ENCODE measurements around the gene OXT. TPM values are rescaled to one million over a fixed set of nuclear protein-coding genes. Genes with fewer than 3 reads are reported as not detected.

The OXT gene
- total and polyA plus RNA-seq, 5 donors from 2014 or later, result 0.50 to 0.83 (median 0.61) TPM; not detected in 2

- Histone ChIP-seq H3K4me1 (ENCODE audit: control insufficient read depth, insufficient read depth, low read length, poor library complexity, severe bottlenecking) (peaks cover 23% of the 10 kb centered on the region), H3K4me3 (ENCODE audit: low read depth, low read length) (peak overlapping the region; percentile 43), H3K27me3 (ENCODE audit: control insufficient read depth, insufficient read depth, low read length) (no peaks in the 10 kb centered on the region), H3K27ac (ENCODE audit: insufficient read depth, low read length, poor library complexity, severe bottlenecking) (peak overlapping the region; percentile 74), H3K36me3 (ENCODE audit: control insufficient read depth, insufficient read depth, low read length) (peaks cover 19% of the 10 kb centered on the region), H3K9me3 (ENCODE audit: control insufficient read depth in 2 of 2, low read length in 2 of 2) (no peaks in the 10 kb centered on the region)
- peaks cover 7 to 24% (median 14%) of the 10 kb centered on the region in 4 donors for H3K4me1 Mint-ChIP-seq
- H3K9me3 Mint-ChIP-seq, result peaks cover 0 to 1% (median 0%) of the 10 kb centered on the region in 7 donors
- peak overlapping the region; percentile 90 to 95 (median 91) for H3K4me3 Mint-ChIP-seq
- ATAC-seq (ENCODE audit: low read depth in 2 of 2), result peak; percentile 23 to 27
- DNase-seq, result peak in 1 of 3 donors; percentile 43
- H3K27ac Mint-ChIP-seq, result peak overlapping the region; percentile 83 to 87 (median 86)
- H3K27me3 Mint-ChIP-seq, result no peaks in the 10 kb centered on the region
- peaks cover 9% of the 10 kb centered on the region for H3K36me3 Mint-ChIP-seq
Measured at GRCh38 chr20:3045042-3045815, 26.2 kb upstream of the OXT start.

DNA sequence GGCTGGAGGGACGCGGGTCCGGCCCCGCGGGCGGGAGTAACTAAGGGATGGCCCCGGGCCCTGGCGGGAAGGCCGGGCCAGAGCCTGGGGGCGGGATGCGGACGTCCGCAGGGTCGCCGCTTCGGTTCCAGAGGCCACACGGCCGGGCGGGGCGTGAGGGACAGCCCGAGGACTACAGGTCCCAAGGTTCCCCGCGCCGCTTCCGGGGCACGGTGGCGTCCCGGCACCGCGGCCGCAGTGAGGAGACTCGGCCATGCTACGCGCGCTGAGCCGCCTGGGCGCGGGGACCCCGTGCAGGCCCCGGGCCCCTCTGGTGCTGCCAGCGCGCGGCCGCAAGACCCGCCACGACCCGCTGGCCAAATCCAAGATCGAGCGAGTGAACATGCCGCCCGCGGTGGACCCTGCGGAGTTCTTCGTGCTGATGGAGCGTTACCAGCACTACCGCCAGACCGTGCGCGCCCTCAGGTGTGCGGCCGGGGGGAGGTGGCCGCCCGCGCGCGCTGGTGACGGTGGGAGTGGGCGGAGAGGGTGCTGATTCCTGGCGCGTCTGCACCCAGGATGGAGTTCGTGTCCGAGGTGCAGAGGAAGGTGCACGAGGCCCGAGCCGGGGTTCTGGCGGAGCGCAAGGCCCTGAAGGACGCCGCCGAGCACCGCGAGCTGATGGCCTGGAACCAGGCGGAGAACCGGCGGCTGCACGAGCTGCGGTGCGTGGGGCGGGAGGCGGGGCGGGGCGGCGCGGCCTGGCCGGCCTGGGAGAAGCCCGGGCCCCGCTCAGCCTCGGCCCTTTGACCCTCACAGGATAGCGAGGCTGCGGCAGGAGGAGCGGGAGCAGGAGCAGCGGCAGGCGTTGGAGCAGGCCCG is 25.4 kb upstream of the OXT start, which contains the start of gene MRPS26:
TSS of gene MRPS26 (plus strand) at position 237 of the 861 bp plus-strand sequence. CDS start at position 254, 17 bp downstream.
- Histone ChIP-seq H3K4me3 (ENCODE audit: low read depth, low read length) (peak within 1 kb of the TSS; percentile 67), H3K36me3 (ENCODE audit: control insufficient read depth, insufficient read depth, low read length) (peaks cover 17% of the 10 kb centered on the region)
- H3K27ac Mint-ChIP-seq, result peak within 1 kb of the TSS; percentile 83 to 87 (median 86)

GRCh38 chr20:3046677-3047462 is 24.6 kb upstream of the OXT start:
- H3K4me1 Mint-ChIP-seq, result peaks cover 10 to 24% (median 15%) of the 10 kb centered on the region in 4 donors
- peak overlapping the region; percentile 67 for H3K4me3 ChIP-seq (ENCODE audit: low read depth, low read length)
- no peaks in the 10 kb centered on the region for H3K27me3 ChIP-seq (ENCODE audit: control insufficient read depth, insufficient read depth, low read length)
- peak in 1 of 3 donors; percentile 41 for DNase-seq
- peak overlapping the region; percentile 74 for H3K27ac ChIP-seq (ENCODE audit: insufficient read depth, low read length, poor library complexity, severe bottlenecking)
- H3K36me3 Mint-ChIP-seq, result peaks cover 6% of the 10 kb centered on the region
- peak overlapping the region; percentile 87 to 95 (median 92) for H3K4me3 Mint-ChIP-seq
- no peaks in the 10 kb centered on the region for H3K27me3 Mint-ChIP-seq
- peak overlapping the region in 2 of 3 donors; percentile 48 to 51 for H3K27ac Mint-ChIP-seq
- peaks cover 23% of the 10 kb centered on the region for H3K4me1 ChIP-seq (ENCODE audit: control insufficient read depth, insufficient read depth, low read length, poor library complexity, severe bottlenecking)
- peaks cover 17% of the 10 kb centered on the region for H3K36me3 ChIP-seq (ENCODE audit: control insufficient read depth, insufficient read depth, low read length)
- H3K9me3 Mint-ChIP-seq, result peaks cover 0 to 1% (median 0%) of the 10 kb centered on the region in 7 donors
- no peak for ATAC-seq (ENCODE audit: low read depth in 2 of 2)
- no peaks in the 10 kb centered on the region for H3K9me3 ChIP-seq (ENCODE audit: control insufficient read depth in 2 of 2, low read length in 2 of 2)

More for the DNA sequence above, 25.4 kb upstream of the OXT start, which contains the start of gene MRPS26:
- peak within 1 kb of the TSS; percentile 74 for H3K27ac ChIP-seq (ENCODE audit: insufficient read depth, low read length, poor library complexity, severe bottlenecking)
- no peaks in the 10 kb centered on the region for H3K9me3 ChIP-seq (ENCODE audit: control insufficient read depth in 2 of 2, low read length in 2 of 2)
- ATAC-seq (ENCODE audit: low read depth in 2 of 2) (peak; percentile 89 to 91), DNase-seq (peak; percentile 64 to 90 (median 76))
- Mint-ChIP-seq H3K4me1 (peaks cover 10 to 24% (median 15%) of the 10 kb centered on the region in 4 donors), H3K27me3 (no peaks in the 10 kb centered on the region), H3K36me3 (peaks cover 6% of the 10 kb centered on the region), H3K9me3 (peaks cover 0 to 1% (median 0%) of the 10 kb centered on the region in 7 donors), H3K4me3 (peak within 1 kb of the TSS; percentile 90 to 95 (median 92))
- H3K4me1 ChIP-seq (ENCODE audit: control insufficient read depth, insufficient read depth, low read length, poor library complexity, severe bottlenecking), result peaks cover 23% of the 10 kb centered on the region
- no peaks in the 10 kb centered on the region for H3K27me3 ChIP-seq (ENCODE audit: control insufficient read depth, insufficient read depth, low read length)

DNA sequence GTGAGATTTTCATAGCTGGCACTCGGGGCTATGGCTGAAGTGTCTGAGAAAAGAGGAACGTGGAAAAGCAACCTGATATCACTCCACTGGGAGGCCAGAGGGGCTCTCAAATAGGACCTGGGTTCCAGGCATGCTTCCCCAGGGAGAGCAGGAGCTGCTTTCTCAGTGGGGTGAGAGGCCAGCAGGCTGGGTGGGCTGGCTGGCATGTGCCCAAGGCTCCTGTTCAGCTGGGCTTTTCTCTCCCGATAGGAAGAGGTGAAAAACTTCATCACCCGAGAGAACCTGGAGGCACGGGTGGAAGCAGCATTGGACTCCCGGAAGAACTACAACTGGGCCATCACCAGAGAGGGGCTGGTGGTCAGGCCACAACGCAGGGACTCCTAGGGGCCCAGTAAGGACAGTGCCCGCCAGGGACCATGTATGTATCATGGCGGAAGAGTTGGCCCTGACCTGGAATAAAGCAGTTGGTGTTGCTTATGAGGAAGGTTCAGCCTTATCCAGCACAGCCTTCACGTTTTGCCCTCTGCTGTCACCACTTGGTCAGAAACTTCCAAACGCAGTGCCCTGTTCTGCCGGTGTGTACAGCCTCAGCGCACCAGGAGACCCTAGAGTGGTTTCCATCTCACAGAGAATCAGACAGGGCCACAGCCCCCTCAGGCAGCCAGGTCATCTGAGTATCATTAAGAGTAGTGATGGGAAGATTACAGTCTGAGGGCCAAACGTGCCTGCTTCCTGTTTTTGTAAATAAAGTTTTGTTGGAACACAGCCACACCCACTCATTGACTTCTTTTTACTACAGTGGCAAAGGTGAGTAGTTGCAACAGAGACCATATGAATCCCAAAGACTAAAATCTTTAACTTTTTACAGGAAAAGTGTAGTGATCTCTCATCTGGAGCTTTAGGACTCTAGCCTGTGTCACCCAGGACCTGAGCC is 23.7 kb upstream of the OXT start:
- Histone ChIP-seq H3K4me1 (ENCODE audit: control insufficient read depth, insufficient read depth, low read length, poor library complexity, severe bottlenecking) (peaks cover 23% of the 10 kb centered on the region), H3K4me3 (ENCODE audit: low read depth, low read length) (no peak overlapping the region), H3K27ac (ENCODE audit: insufficient read depth, low read length, poor library complexity, severe bottlenecking) (no peak overlapping the region), H3K36me3 (ENCODE audit: control insufficient read depth, insufficient read depth, low read length) (peaks cover 17% of the 10 kb centered on the region), H3K27me3 (ENCODE audit: control insufficient read depth, insufficient read depth, low read length) (no peaks in the 10 kb centered on the region), H3K9me3 (ENCODE audit: control insufficient read depth in 2 of 2, low read length in 2 of 2) (no peaks in the 10 kb centered on the region)
- Mint-ChIP-seq H3K4me1 (peaks cover 10 to 24% (median 15%) of the 10 kb centered on the region in 4 donors), H3K4me3 (peak overlapping the region; percentile 32 to 95 (median 80)), H3K27me3 (no peaks in the 10 kb centered on the region), H3K27ac (peak overlapping the region in 1 of 3 donors; percentile 48), H3K36me3 (peaks cover 6% of the 10 kb centered on the region), H3K9me3 (peaks cover 0 to 1% (median 0%) of the 10 kb centered on the region in 7 donors)
- ATAC-seq (ENCODE audit: low read depth in 2 of 2) (no peak), DNase-seq (no peak)

GRCh38 chr20:3051385-3052019 is 19.9 kb upstream of the OXT start:
- Mint-ChIP-seq H3K4me3 (no peak overlapping the region), H3K36me3 (peaks cover 6% of the 10 kb centered on the region), H3K4me1 (peaks cover 4 to 23% (median 10%) of the 10 kb centered on the region in 4 donors), H3K27me3 (no peaks in the 10 kb centered on the region), H3K9me3 (no peaks in the 10 kb centered on the region), H3K27ac (no peak overlapping the region)
- no peak for DNase-seq
- H3K27me3 ChIP-seq (ENCODE audit: control insufficient read depth, insufficient read depth, low read length), result no peaks in the 10 kb centered on the region
- H3K36me3 ChIP-seq (ENCODE audit: control insufficient read depth, insufficient read depth, low read length), result peaks cover 17% of the 10 kb centered on the region
- ATAC-seq (ENCODE audit: low read depth in 2 of 2), result no peak
- H3K4me3 ChIP-seq (ENCODE audit: low read depth, low read length), result no peak overlapping the region
- no peaks in the 10 kb centered on the region for H3K9me3 ChIP-seq (ENCODE audit: control insufficient read depth in 2 of 2, low read length in 2 of 2)
- no peak overlapping the region for H3K27ac ChIP-seq (ENCODE audit: insufficient read depth, low read length, poor library complexity, severe bottlenecking)
- H3K4me1 ChIP-seq (ENCODE audit: control insufficient read depth, insufficient read depth, low read length, poor library complexity, severe bottlenecking), result peaks cover 15% of the 10 kb centered on the region

DNA sequence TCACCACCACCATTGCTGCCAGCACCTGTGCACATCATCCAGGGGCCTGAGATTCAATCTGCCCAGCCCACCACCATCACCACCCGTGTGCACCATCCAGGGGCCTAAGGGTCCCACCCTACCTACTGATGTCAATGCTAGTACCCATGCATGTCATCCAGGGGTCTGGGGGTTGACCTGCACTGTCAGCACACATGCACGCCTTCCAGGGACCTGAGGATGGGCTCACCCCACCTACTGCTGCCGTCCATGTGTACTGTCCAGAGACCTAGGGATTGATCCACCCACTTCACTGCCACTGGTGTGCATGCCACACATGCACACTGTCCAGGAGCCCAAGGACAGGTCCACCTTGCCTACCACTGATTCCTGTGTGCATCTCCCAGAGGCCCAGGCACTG is 11.9 kb upstream of the OXT start:
- peaks cover under 1% of the 10 kb centered on the region for H3K36me3 Mint-ChIP-seq
- H3K4me3 Mint-ChIP-seq, result no peak overlapping the region
- Histone ChIP-seq H3K4me1 (ENCODE audit: control insufficient read depth, insufficient read depth, low read length, poor library complexity, severe bottlenecking) (no peaks in the 10 kb centered on the region), H3K36me3 (ENCODE audit: control insufficient read depth, insufficient read depth, low read length) (no peaks in the 10 kb centered on the region), H3K9me3 (ENCODE audit: control insufficient read depth in 2 of 2, low read length in 2 of 2) (no peaks in the 10 kb centered on the region), H3K27ac (ENCODE audit: insufficient read depth, low read length, poor library complexity, severe bottlenecking) (no peak overlapping the region), H3K27me3 (ENCODE audit: control insufficient read depth, insufficient read depth, low read length) (no peaks in the 10 kb centered on the region), H3K4me3 (ENCODE audit: low read depth, low read length) (no peak overlapping the region)
- ATAC-seq (ENCODE audit: low read depth in 2 of 2), result no peak
- H3K27me3 Mint-ChIP-seq, result no peaks in the 10 kb centered on the region
- no peaks in the 10 kb centered on the region for H3K9me3 Mint-ChIP-seq
- H3K4me1 Mint-ChIP-seq, result peaks cover 9 to 20% (median 12%) of the 10 kb centered on the region in 4 donors
- peak overlapping the region in 1 of 3 donors; percentile 69 for H3K27ac Mint-ChIP-seq
- DNase-seq, result no peak
